ENCODE data around the gene PIK3AP1. TPM values are rescaled to one million over a fixed set of nuclear protein-coding genes. Genes with fewer than 3 reads are reported as not detected.

The PIK3AP1 gene
- total and polyA plus RNA-seq, 2 of the 4 experiments (the other 2 are of a cell fraction): under 0.01 to 0.14 TPM

DNA sequence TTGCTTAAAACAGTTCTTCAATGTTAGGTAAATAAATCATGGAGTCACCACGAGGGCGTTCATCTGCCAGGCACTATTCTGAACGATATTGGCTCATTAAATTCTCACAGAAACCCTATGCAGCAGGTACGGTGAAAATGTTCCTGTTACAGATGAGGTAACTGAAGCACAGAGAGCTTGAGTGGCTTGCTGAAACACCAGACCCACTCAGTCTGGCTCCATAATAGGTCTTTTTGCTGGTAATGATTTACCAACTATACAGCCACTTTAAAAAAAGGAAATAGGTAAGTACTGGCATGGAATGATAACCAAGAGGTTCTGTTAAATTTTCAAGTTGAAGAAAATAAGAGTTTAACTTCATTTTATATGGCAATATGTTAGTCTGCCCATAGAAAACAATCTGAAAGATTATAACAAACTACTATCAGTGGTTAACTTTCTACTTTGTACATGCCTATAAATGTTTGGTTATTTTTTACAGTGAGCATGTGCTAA is 132.2 kb downstream of the PIK3AP1 start:
- DNase-seq: no peak
- Histone ChIP-seq H2AFZ (replicated peaks; ENCODE audit: low read length, poor library complexity) (peak overlapping the region; percentile 78), H3K9me1 (ENCODE audit: insufficient read depth, low read length) (peaks cover 4% of the 10 kb centered on the region; the same call in 1 of the 2 replicates), H3K4me3 (ENCODE audit: insufficient read depth, low read depth, low read length) (peak overlapping the region; percentile 78; the same call in 1 of the 2 replicates), H3K23ac (ENCODE audit: low read depth, low read length) (peak overlapping the region; percentile 70; the same call in 1 of the 2 replicates), H4K8ac (ENCODE audit: low read depth in 2 of 2, low read length in 2 of 2) (peak overlapping the region; percentile 74 to 76), H2AK9ac (replicated peaks; ENCODE audit: low read depth, low read length, poor library complexity) (no peak overlapping the region), H3K4me2 (ENCODE audit: low read depth, low read length) (peak overlapping the region; percentile 91), H2BK20ac (ENCODE audit: low read depth, low read length) (peak overlapping the region; percentile 35), H3K9me3 (ENCODE audit: control insufficient read depth, insufficient read depth, low read length) (no peaks in the 10 kb centered on the region), H2BK5ac (ENCODE audit: low read depth, low read length, poor library complexity, severe bottlenecking) (peak overlapping the region; percentile 82), H2AK5ac (ENCODE audit: low read depth, low read length) (0 out of 2 replicates have a peak overlapping the region, but pooled peaks have one; percentile 1), H4K20me1 (ENCODE audit: insufficient read depth, low read length) (peaks cover 33% of the 10 kb centered on the region), H2BK120ac (ENCODE audit: low read depth, low read length) (peak overlapping the region; percentile 29), H3K18ac (ENCODE audit: low read depth, low read length) (peak overlapping the region; percentile 44; the same call in 1 of the 2 replicates), H3K14ac (replicated peaks; ENCODE audit: low read depth, low read length) (peak overlapping the region; percentile 48; the same call in 1 of the 2 replicates), H3K4ac (ENCODE audit: low read depth, low read length) (peak overlapping the region; percentile 21; the same call in 1 of the 2 replicates), H3K27me3 (ENCODE audit: control insufficient read depth, insufficient read depth, low read length) (no peaks in the 10 kb centered on the region), H2BK15ac (ENCODE audit: low read depth, low read length) (peak overlapping the region; percentile 18; the same call in 1 of the 3 replicates), H4K91ac (ENCODE audit: insufficient read depth, low read depth, low read length) (peak overlapping the region; percentile 13; the same call in 1 of the 2 replicates), H3K9ac (ENCODE audit: low read depth, low read length) (peak overlapping the region; percentile 74; the same call in 1 of the 2 replicates), H4K5ac (ENCODE audit: low read depth, low read length) (peak overlapping the region; percentile 75), H3K36me3 (ENCODE audit: control insufficient read depth, insufficient read depth, low read length) (no peaks in the 10 kb centered on the region), H3K79me1 (ENCODE audit: low read depth in 1 of 2, low read length in 2 of 2) (peaks cover 0 to 18% of the 10 kb centered on the region in 2 experiments; a peak in 2 of 4 replicates), H3K27ac (ENCODE audit: insufficient read depth, low read length) (no peak overlapping the region; the same call in 1 of the 2 replicates), H3K56ac (ENCODE audit: extremely low read depth, insufficient read depth, low read length) (no peak overlapping the region), H3K4me1 (ENCODE audit: control insufficient read depth, insufficient read depth, low read length) (peaks cover 11% of the 10 kb centered on the region)
- dilution Hi-C loops (cut with HindIII; ENCODE audit: low sequenced_read_pairs, unreplicated experiment): no loop called here
- no peak for TF ChIP-seq RAD21 (IDR thresholded peaks at IDR 0.05; ENCODE audit: low read length)
- ChIA-PET POLR2A (ENCODE audit: unreplicated experiment) (no interaction called here), CTCF (no interaction called here)
- ATAC-seq (ENCODE audit: low read depth): no peak
- no CpG with 5 or more reads among the region's 4 CpGs for WGBS, 2 experiments (ENCODE audit: extremely low coverage in 2 of 2, insufficient read length in 1 of 2)
- BruUV-seq (replicated peaks): no TSS peak
- in situ Hi-C loops (cut with MboI; ENCODE audit: low sequenced_read_pairs): no loop called here
- intact Hi-C loops (cut with micrococcal nuclease): loop anchor here (5.0 kb wide), 1 partner anchor 94 kb away; no protein-coding TSS in a partner anchor
